SH-SY5Y (cell line): ENCODE measurements around the gene SURF1.

Experiments used
- GATA2 ChIP-seq: IDR thresholded peaks from 2 replicates; pipeline ENCODE4 v1.6.1; 2011; ENCODE audit warnings: mild to moderate bottlenecking, low read depth, low read length
- GATA3 ChIP-seq: IDR thresholded peaks from 2 replicates; pipeline ENCODE4 v1.6.1; 2011; ENCODE audit warnings: low read depth, mild to moderate bottlenecking, low read length, moderate library complexity

Gene SURF1

GRCh38 chr9:133356391-133357091 lies at the start of gene SURF1, which contains the start of gene SURF2:
TSS of gene SURF1 (minus strand) at chr9:133356487. CDS start at chr9:133356453, 34 bp downstream.
TSS of gene SURF2 (plus strand) at chr9:133356550. CDS start at chr9:133356593, 43 bp downstream.
- TF ChIP-seq GATA3, result no peak
- TF ChIP-seq GATA2, result no peak

DNA sequence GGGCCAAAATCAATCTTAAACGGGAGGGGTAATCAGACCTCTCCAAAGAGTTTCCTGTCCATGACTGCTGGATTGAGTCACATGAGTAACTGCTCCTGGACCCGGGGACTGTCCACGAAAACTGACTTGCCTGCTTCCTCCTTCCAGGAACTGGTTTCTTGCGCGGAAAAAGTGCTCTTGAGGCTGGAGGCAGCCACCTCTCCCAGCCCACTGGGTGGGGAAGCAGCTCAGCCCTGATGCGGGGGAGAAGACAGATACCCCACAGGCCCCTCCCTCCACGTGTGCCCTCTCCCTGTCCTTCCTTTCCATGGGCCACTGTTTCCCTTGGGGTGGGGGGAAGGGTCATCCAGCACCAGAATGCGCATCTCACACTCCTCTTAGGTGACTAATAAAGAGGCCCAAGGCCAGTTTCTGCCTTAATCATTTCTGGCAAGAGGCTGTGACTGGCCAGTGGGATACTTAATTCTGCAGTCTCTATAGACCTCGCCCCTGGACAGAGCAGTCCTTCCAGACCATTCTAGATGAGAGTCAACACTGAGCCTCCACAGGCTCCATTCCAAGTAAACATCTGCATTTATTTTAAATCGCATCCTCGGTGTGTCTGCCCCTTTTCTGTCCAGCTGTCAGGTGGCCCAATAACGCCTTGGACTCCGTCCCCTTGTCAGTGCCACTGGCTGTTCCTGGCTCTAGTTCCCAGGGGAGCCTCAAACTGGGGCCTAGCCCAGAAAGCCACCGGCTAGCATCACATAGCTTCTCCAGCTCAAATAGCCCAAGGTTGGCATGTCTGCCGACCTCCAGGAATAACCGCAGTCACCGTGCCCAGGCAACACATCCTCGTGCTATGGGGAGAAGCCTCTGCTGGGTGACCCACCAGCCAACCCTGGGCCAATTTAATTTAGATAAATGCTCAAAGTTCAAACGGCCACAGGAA lies 49.5 kb upstream of the SURF1 start:
- no peak for TF ChIP-seq GATA3
- no peak for TF ChIP-seq GATA2

DNA sequence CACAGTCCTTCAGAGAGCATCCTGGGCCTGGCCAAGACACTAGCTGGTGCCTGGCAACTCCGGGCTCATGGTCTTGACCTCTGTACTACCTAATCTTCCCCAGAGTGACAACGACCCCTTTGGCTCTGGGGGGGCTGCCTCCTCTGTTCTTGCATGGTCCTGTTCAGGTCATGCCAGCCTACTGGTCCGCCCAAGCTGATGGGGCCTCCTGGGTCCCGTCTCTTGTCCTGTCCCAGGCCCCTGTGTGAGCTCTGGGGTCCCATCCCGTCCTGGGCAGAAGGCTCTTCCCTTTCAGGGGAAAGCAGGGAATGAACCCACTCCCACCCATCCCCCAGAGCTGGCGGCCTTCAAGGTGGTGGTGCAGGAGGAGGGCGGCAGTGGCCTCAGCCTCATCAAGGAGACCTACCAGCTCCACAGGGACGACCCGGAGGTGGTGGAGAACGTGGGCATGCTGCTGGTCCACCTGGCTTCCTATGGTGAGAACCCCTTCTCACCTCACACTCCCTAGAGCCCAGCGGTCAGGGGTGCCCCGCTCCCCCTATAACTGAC lies 48.2 kb upstream of the SURF1 start:
- no peak for TF ChIP-seq GATA2
- TF ChIP-seq GATA3, result no peak

DNA sequence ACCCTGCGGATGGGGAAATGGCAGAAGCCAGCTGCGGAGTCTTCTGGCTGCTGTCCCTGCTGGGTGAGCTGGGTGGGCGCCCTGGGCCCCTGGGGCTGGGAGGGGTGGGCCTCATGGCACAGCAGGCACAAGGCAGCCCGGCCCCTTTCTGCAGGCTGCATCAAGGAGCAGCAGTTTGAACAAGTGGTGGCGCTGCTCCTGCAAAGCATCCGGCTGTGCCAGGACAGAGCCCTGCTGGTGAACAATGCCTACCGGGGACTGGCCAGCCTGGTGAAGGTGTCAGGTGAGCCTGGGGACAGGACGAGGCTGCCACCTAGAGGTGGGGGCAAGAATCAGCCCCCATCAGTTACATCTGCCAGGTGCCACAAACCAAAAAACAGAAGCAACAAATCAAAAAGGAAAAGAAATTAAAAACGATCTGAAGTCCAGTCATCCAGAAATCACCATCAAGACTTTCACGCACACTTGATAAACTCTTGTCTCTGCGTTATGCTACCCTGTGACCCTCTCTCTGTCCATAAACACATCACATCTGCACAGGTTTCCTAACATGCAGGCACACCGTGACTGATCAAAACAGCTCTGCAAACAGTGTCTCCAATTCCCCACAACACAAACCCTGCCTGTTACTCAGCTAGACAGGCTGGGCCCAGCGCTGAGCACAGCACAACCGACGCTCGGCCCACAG lies 47.6 kb upstream of the SURF1 start:
- no peak for TF ChIP-seq GATA3

- TF ChIP-seq GATA2 (no peak), GATA3 (no peak)
Observed at GRCh38 chr9:133402689-133403088, 46.4 kb upstream of the SURF1 start.

DNA sequence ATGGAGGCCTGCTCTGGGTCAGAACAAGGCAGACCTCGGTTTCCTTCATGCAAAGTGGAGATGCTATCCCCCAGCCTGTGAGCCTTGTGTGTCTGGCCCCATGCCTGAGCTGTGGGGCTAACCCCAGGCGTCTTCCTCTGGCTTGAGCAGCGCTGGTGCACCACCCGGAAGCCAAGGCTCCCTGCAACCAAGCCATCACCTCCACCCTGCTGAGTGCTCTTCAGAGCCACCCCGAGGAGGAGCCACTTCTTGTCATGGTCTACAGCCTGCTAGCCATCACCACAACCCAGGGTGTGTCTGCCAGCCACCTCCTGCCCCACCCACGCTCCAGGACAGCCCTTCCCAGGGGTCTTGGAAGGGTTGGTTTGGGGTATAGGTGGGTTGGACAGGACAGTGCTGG lies 45.3 kb upstream of the SURF1 start:
- TF ChIP-seq GATA3 (no peak), GATA2 (no peak)

GRCh38 chr9:133400292-133400691 lies 44.0 kb upstream of the SURF1 start:
- no peak for TF ChIP-seq GATA3
- no peak for TF ChIP-seq GATA2

DNA sequence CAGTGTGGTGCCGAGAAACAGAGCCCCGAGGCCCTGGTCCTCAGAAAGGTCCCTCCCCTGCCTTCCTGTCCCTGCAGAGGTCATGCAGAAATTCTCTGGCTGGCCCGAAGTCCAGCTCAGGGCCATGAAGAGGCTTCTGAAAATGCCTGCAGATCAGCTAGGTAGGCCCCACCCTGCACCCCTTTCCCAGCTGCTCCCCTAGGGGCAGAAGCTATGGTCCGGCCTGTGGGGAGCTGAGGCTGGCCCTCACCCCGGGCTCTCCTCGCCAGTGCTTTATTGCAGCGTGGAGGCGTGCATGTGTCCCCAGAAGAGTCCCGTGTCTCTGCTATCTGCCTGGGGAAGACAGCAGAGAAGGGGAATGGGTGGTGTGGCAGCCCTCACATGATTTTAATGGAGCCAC lies 41.6 kb upstream of the SURF1 start:
- no peak for TF ChIP-seq GATA2

GRCh38 chr9:133397370-133397769 lies 41.1 kb upstream of the SURF1 start:
- TF ChIP-seq GATA3 (no peak), GATA2 (no peak)

GRCh38 chr9:133396952-133397351 lies 40.7 kb upstream of the SURF1 start:
- TF ChIP-seq GATA3, result no peak
- no peak for TF ChIP-seq GATA2

DNA sequence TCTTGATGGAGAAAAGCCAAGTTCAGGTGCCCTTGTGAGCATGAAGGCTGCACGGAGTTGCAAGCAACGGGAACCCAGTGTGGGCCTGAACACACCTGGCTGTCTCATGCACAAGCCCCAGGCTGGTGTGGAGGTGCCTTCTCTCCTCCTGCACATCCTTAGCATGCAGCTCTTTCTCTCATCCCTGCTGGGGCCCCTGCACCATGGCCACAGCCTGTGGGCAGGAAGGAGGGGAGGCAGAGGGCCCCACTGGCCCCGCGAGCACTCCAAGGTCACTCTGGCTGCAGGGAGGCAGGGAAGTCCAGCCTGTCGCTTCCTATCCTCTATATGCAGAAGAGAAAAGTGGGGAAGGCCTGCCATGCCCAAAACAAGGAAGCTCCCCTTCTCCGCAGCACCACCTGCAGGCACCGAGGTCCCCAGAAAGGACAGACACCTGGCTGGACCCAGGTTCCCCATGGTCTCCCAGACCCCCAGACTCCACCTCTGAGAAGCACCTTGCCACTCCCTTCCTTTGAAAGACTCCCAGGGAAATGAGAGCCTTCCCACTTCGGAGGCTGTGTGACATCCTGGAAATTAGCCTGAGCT lies 38.5 kb upstream of the SURF1 start:
- no peak for TF ChIP-seq GATA2
- TF ChIP-seq GATA3, result no peak

- TF ChIP-seq GATA2 (no peak), GATA3 (no peak)
Observed at GRCh38 chr9:133393399-133393798, 37.1 kb upstream of the SURF1 start.

- TF ChIP-seq GATA3 (no peak), GATA2 (no peak)
Observed at GRCh38 chr9:133390713-133391112, 34.4 kb upstream of the SURF1 start.

- TF ChIP-seq GATA3 (no peak), GATA2 (no peak)
Observed at GRCh38 chr9:133389562-133389961, 33.3 kb upstream of the SURF1 start.
